ENCODE results near the gene GMCL2.

GRCh38 chr5:178152491-178153444 is 34.4 kb downstream of the GMCL2 start:
- TF ChIP-seq POLR2AphosphoS5 (IDR thresholded peaks at IDR 0.05) (no peak), CTCF (IDR thresholded peaks at IDR 0.05) (no peak)
